Measurements from ENCODE around the gene FCHSD2. TPM values are rescaled to one million over a fixed set of nuclear protein-coding genes. Genes with fewer than 3 reads are reported as not detected.
"Not testable (repeated sequence)": the region's sequence is repeated elsewhere in the genome, so short reads cannot be mapped to it uniquely, and the experiment has no call there.

The FCHSD2 gene
- total RNA-seq, 1 donor from 2014 or later = 19.7 TPM

GRCh38 chr11:72860592-72860991 lies 281.5 kb downstream of the FCHSD2 start:
- Mint-ChIP-seq H3K4me1 (ENCODE audit: low read depth, unreplicated experiment) (no peaks in the 10 kb centered on the region), H3K9me3 (ENCODE audit: unreplicated experiment) (peaks cover 3% of the 10 kb centered on the region)

GRCh38 chr11:72860010-72860409 lies 282.1 kb downstream of the FCHSD2 start:
- no peak for TF ChIP-seq CTCF (IDR thresholded peaks at IDR 0.05; ENCODE audit: partially characterized antibody, unreplicated experiment)
- H3K9me3 Mint-ChIP-seq (ENCODE audit: unreplicated experiment) = peaks cover 3% of the 10 kb centered on the region
- no peaks in the 10 kb centered on the region for H3K27me3 Mint-ChIP-seq (ENCODE audit: unreplicated experiment)
- H3K4me3 Mint-ChIP-seq (ENCODE audit: unreplicated experiment) = no peak overlapping the region
- no peak for DNase-seq
- no peak overlapping the region for H3K27ac Mint-ChIP-seq (ENCODE audit: unreplicated experiment)
- no peaks in the 10 kb centered on the region for H3K4me1 Mint-ChIP-seq (ENCODE audit: low read depth, unreplicated experiment)
- H3K36me3 Mint-ChIP-seq (ENCODE audit: unreplicated experiment) = no peaks in the 10 kb centered on the region

More at GRCh38 chr11:72860592-72860991, 281.5 kb downstream of the FCHSD2 start:
- Mint-ChIP-seq H3K4me3 (ENCODE audit: unreplicated experiment) (no peak overlapping the region), H3K27ac (ENCODE audit: unreplicated experiment) (no peak overlapping the region), H3K27me3 (ENCODE audit: unreplicated experiment) (no peaks in the 10 kb centered on the region), H3K36me3 (ENCODE audit: unreplicated experiment) (no peaks in the 10 kb centered on the region)
- no peak for DNase-seq
- TF ChIP-seq CTCF (IDR thresholded peaks at IDR 0.05; ENCODE audit: partially characterized antibody, unreplicated experiment) = no peak

- Mint-ChIP-seq H3K27ac (ENCODE audit: unreplicated experiment) (no peak overlapping the region), H3K9me3 (ENCODE audit: unreplicated experiment) (peaks cover 3% of the 10 kb centered on the region), H3K27me3 (ENCODE audit: unreplicated experiment) (no peaks in the 10 kb centered on the region), H3K4me3 (ENCODE audit: unreplicated experiment) (no peak overlapping the region), H3K36me3 (ENCODE audit: unreplicated experiment) (no peaks in the 10 kb centered on the region), H3K4me1 (ENCODE audit: low read depth, unreplicated experiment) (no peaks in the 10 kb centered on the region)
- no peak for DNase-seq
- no peak for TF ChIP-seq CTCF (IDR thresholded peaks at IDR 0.05; ENCODE audit: partially characterized antibody, unreplicated experiment)
These were observed 283.0 kb downstream of the FCHSD2 start for GRCh38 chr11:72859126-72859525.

- not testable (repeated sequence) for H3K4me1 Mint-ChIP-seq (ENCODE audit: low read depth, unreplicated experiment); H3K9me3 Mint-ChIP-seq (ENCODE audit: unreplicated experiment); H3K27ac Mint-ChIP-seq (ENCODE audit: unreplicated experiment); H3K4me3 Mint-ChIP-seq (ENCODE audit: unreplicated experiment); H3K27me3 Mint-ChIP-seq (ENCODE audit: unreplicated experiment); DNase-seq; H3K36me3 Mint-ChIP-seq (ENCODE audit: unreplicated experiment)
These were observed 283.9 kb downstream of the FCHSD2 start for GRCh38 chr11:72858267-72858666.

GRCh38 chr11:72856551-72857345 lies 285.4 kb downstream of the FCHSD2 start:
- TF ChIP-seq CTCF (IDR thresholded peaks at IDR 0.05; ENCODE audit: partially characterized antibody, unreplicated experiment) = no peak
- peaks cover 3% of the 10 kb centered on the region for H3K9me3 Mint-ChIP-seq (ENCODE audit: unreplicated experiment)
- no peaks in the 10 kb centered on the region for H3K4me1 Mint-ChIP-seq (ENCODE audit: low read depth, unreplicated experiment)
- no peak for DNase-seq
- no peak overlapping the region for H3K4me3 Mint-ChIP-seq (ENCODE audit: unreplicated experiment)
- H3K27me3 Mint-ChIP-seq (ENCODE audit: unreplicated experiment) = no peaks in the 10 kb centered on the region
- no peaks in the 10 kb centered on the region for H3K36me3 Mint-ChIP-seq (ENCODE audit: unreplicated experiment)
- H3K27ac Mint-ChIP-seq (ENCODE audit: unreplicated experiment) = no peak overlapping the region
